Endothelial cell of umbilical vein (primary cell): ENCODE results near the gene ADCY7. TPM values are rescaled to one million over a fixed set of nuclear protein-coding genes. Genes with fewer than 3 reads are reported as not detected.

Experiments used
- BruUV-seq: library from RNA; stranded (reverse); fragments of 400-500 nt; replicated peaks from 2 replicates; lab custom pipeline; 2021; lab: Mats Ljungman, UMichigan
- CTCF ChIA-PET: fragments of 300-600, 350-600 bp; sonication (Branson Sonifier 250); formaldehyde crosslinking; loops from one replicate; lab custom pipeline; 2021; ENCODE audit warnings: antibody characterized with exemption, inconsistent platforms; lab: Charles Lee
- POLR2A ChIA-PET: fragments of 300-600, 350-600 bp; sonication (Branson Sonifier 250); formaldehyde crosslinking; loops from one replicate; lab custom pipeline; 2021; ENCODE audit warnings: antibody characterized with exemption, inconsistent platforms; lab: Charles Lee
- DNase-seq: peaks from one replicate; pipeline ENCODE4 v3.0.0-alpha.2; 2011; ENCODE audit warnings: low read depth, low spot score
- FAIRE-seq: peaks from 2 replicates; lab custom pipeline; 2011; peaks lifted over from hg19 to GRCh38; lab: Jason Lieb, UNC
- H2AFZ ChIP-seq: 2 replicates; pipeline ENCODE4 v1.6.0; 2012; ENCODE audit warnings: low read depth, low read length, control low read depth, inconsistent platforms
- H3K27ac ChIP-seq: 2 replicates; pipeline ENCODE4 v1.5.1; 2011; ENCODE audit warnings: low read depth, mild to moderate bottlenecking, control low read depth, low read length, moderate library complexity; ENCODE audit not compliant: insufficient read depth
- H3K27me3 ChIP-seq, 2 experiments: 2 replicates each; pipeline versions ENCODE4 v1.6.0 to v1.6.1; 2011; ENCODE audit warnings: low read length in 2 of 2, mixed read lengths in 1 of 2; ENCODE audit not compliant: control insufficient read depth in 2 of 2, insufficient read depth in 2 of 2
- H3K36me3 ChIP-seq, 2 experiments: 2 replicates in 1 of 2; 3 replicates in 1 of 2; pipeline ENCODE4 v1.5.1; 2011; ENCODE audit warnings: low read length in 2 of 2, mild to moderate bottlenecking in 1 of 2, moderate library complexity in 1 of 2; ENCODE audit not compliant: control insufficient read depth in 2 of 2, insufficient read depth in 2 of 2; ENCODE audit errors: extremely low read depth in 1 of 2
- H3K4me1 ChIP-seq: 3 replicates; pipeline ENCODE4 v1.5.1; 2011; ENCODE audit warnings: mild to moderate bottlenecking, low read length; ENCODE audit not compliant: control insufficient read depth, insufficient read depth; ENCODE audit errors: extremely low read depth
- H3K4me2 ChIP-seq: 2 replicates; pipeline ENCODE4 v1.6.1; 2011; ENCODE audit warnings: low read length, control low read depth, mixed read lengths; ENCODE audit not compliant: insufficient read depth
- H3K4me3 ChIP-seq, 3 experiments: fragments of 200-600 bp in 1 of 3; sonication (generic), shearing (Covaris generic) in 1 of 3; replicated peaks in 1 of 3; 2 replicates each; pipeline ENCODE4 v1.5.1; 2011 to 2016; ENCODE audit warnings: control low read depth in 3 of 3, low read length in 3 of 3, mild to moderate bottlenecking in 2 of 3, inconsistent platforms in 1 of 3, low read depth in 1 of 3, moderate library complexity in 1 of 3; ENCODE audit not compliant: insufficient read depth in 1 of 3
- H3K79me2 ChIP-seq: 2 replicates; pipeline ENCODE4 v1.6.0; 2012; ENCODE audit warnings: low read length, inconsistent platforms; ENCODE audit not compliant: control insufficient read depth, insufficient read depth
- H3K9ac ChIP-seq: replicated peaks from 2 replicates; pipeline ENCODE3; 2011; ENCODE audit warnings: low read length, control low read depth; ENCODE audit not compliant: insufficient read depth; ENCODE audit errors: extremely low read depth
- H3K9me1 ChIP-seq: replicated peaks from 3 replicates; pipeline ENCODE4 v1.6.0; 2011; ENCODE audit warnings: mild to moderate bottlenecking, low read length; ENCODE audit not compliant: control insufficient read depth, insufficient read depth; ENCODE audit errors: extremely low read depth
- H3K9me3 ChIP-seq: replicated peaks from 2 replicates; pipeline ENCODE4 v1.5.1; 2012; ENCODE audit warnings: low read length, inconsistent platforms; ENCODE audit not compliant: control insufficient read depth, insufficient read depth
- H4K20me1 ChIP-seq: replicated peaks from 2 replicates; pipeline ENCODE3; 2011; ENCODE audit warnings: mild to moderate bottlenecking, low read length; ENCODE audit not compliant: control insufficient read depth, insufficient read depth; ENCODE audit errors: extremely low read depth
- CTCF ChIP-seq, 2 donors: IDR thresholded peaks; 1 replicate in 1 of 2; 2 replicates in 1 of 2; pipeline ENCODE4 v1.5.1; 2011; ENCODE audit warnings: low read length in 2 of 2, mild to moderate bottlenecking in 2 of 2, moderate library complexity in 2 of 2, control low read depth in 1 of 2, inconsistent platforms in 1 of 2, low read depth in 1 of 2; ENCODE audit not compliant: insufficient read depth in 1 of 2; ENCODE audit errors: extremely low read depth in 1 of 2
- EZH2 ChIP-seq: IDR thresholded peaks from 2 replicates; pipeline ENCODE4 v1.6.1; 2012; ENCODE audit warnings: borderline replicate concordance, low read depth, mild to moderate bottlenecking, moderate library complexity, low read length, inconsistent platforms; ENCODE audit not compliant: severe bottlenecking
- FOS ChIP-seq: IDR thresholded peaks from 2 replicates; pipeline ENCODE4 v1.6.1; 2011; ENCODE audit warnings: mild to moderate bottlenecking, low read length, moderate library complexity, borderline replicate concordance; ENCODE audit not compliant: insufficient read depth
- GATA2 ChIP-seq: IDR thresholded peaks from 2 replicates; pipeline ENCODE4 v1.7.0; 2011; ENCODE audit warnings: low read depth, mild to moderate bottlenecking, moderate library complexity, mixed read lengths, low read length; ENCODE audit not compliant: insufficient read length, insufficient read depth
- JUN ChIP-seq: IDR thresholded peaks from 2 replicates; pipeline ENCODE4 v1.6.1; 2011; ENCODE audit warnings: borderline replicate concordance, low read depth; ENCODE audit not compliant: insufficient read length, insufficient read depth
- MAX ChIP-seq: IDR thresholded peaks from 2 replicates; pipeline ENCODE4 v1.6.1; 2011; ENCODE audit not compliant: insufficient read depth, insufficient read length
- MYC ChIP-seq: IDR thresholded peaks from one replicate; pipeline ENCODE4 v1.6.1; 2011; ENCODE audit warnings: mild to moderate bottlenecking, low read depth, low read length
- POLR2A ChIP-seq: IDR thresholded peaks from 2 replicates; pipeline ENCODE4 v1.6.1; 2012; ENCODE audit warnings: low read depth, mild to moderate bottlenecking, control low read depth, low read length
- POLR2AphosphoS5 ChIP-seq: IDR thresholded peaks from 2 replicates; pipeline ENCODE4 v1.6.1; 2012; ENCODE audit warnings: low read depth, mild to moderate bottlenecking, control low read depth, low read length, moderate library complexity; ENCODE audit not compliant: insufficient read depth
- dilution Hi-C: fragments of 300-500 bp; cut with MboI; formaldehyde crosslinking; loops from one replicate; pipeline ENCODE4 v1.15.0; 2019; ENCODE audit warnings: low sequenced_read_pairs; ENCODE audit not compliant: extremely low pct_ligation_motif_present
- intact Hi-C: fragments of 100-400 bp; cut with micrococcal nuclease; formaldehyde crosslinking; loops from one replicate; pipeline ENCODE4 v1.10.0; 2022
- polyA plus RNA-seq, 4 experiments: library from polyadenylated mRNA; depleted of rRNA in 3 of 4; stranded (reverse) in 3 of 4; unstranded in 1 of 4; fragments of >200 nt; gene quantifications; 2 replicates each; pipeline versions ENCODE4 v1.2.1 to v1.2.3, GENCODE V29; 2011 to 2012; ENCODE audit warnings: missing spikeins in 1 of 4
- total RNA-seq: library from RNA; stranded (reverse); gene quantifications from 2 replicates; pipeline ENCODE4 v1.2.3, GENCODE V29; 2021

ADCY7 gene
- total and polyA plus RNA-seq, 2 donors (not counting 3 experiments of a cell fraction or from before 2014, with no cell fraction given) = 3.5 to 9.3 TPM

- CTCF ChIA-PET = interaction anchor here (0.7 to 3.4 kb wide), 18 partner anchors 10 to 452 kb away, joined by 3 to 106 read pairs (median 12); partner anchors contain the start of genes CNEP1R1 and HEATR3
- no TSS peak for BruUV-seq
- FAIRE-seq = no peak
Observed at GRCh38 chr16:50354082-50354481, 87.7 kb downstream of the ADCY7 start.

More at GRCh38 chr16:50354082-50354481, 87.7 kb downstream of the ADCY7 start:
- Histone ChIP-seq H3K9me1 (no peaks in the 10 kb centered on the region), H3K79me2 (peaks cover 27% of the 10 kb centered on the region), H3K27me3 (no peaks in the 10 kb centered on the region), H2AFZ (no peak overlapping the region), H3K36me3 (peaks cover 2 to 13% of the 10 kb centered on the region in 2 experiments), H3K9me3 (no peaks in the 10 kb centered on the region), H4K20me1 (peaks cover 5% of the 10 kb centered on the region), H3K4me2 (no peak overlapping the region), H3K4me1 (no peaks in the 10 kb centered on the region), H3K4me3 (no peak overlapping the region), H3K27ac (no peak overlapping the region), H3K9ac (no peak overlapping the region)
- dilution Hi-C loops (no loop called here), intact Hi-C loops (no loop called here)
- no peak for DNase-seq
- TF ChIP-seq POLR2A (no peak), FOS (no peak), MAX (no peak), MYC (no peak), CTCF (IDR thresholded peaks at IDR 0.05; ENCODE audit: extremely low read depth in 1 of 2, insufficient read depth in 1 of 2, low read depth in 1 of 2, low read length in 2 of 2) (no peak), EZH2 (no peak), JUN (no peak), GATA2 (no peak), POLR2AphosphoS5 (no peak)
- POLR2A ChIA-PET = interaction anchor here (0.5 kb wide), 1 partner anchor 64 kb away, joined by 3 read pairs; no protein-coding TSS in a partner anchor
